HG03457 (cell line): ENCODE data around the gene ELMOD3.

Experiments used
- ATAC-seq: cut with Tn5 transposase; IDR thresholded peaks from one replicate; pipeline ENCODE4 v1.9.1; 2021; ENCODE audit warnings: moderate number of reproducible peaks; ENCODE audit not compliant: unreplicated experiment

The ELMOD3 gene

DNA sequence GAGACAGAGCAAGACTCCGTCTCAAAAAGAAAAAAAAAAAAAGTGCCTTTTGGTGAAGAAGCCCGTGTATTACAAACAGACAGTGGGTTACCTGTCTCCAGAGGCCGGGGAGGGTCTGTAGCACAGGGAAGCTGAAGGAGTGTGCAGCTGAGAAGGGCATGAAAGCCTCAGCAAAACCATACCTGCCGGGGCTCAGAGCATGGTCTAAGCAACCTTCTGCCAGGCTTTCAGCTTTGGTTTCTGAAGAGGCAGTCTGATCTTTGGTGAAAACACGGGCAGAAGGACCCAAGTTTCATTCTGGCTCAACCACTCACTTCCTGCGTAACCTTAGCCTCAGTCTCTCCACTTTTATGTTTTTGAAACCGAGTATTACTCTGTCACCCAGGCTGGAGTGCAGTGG, 85.4 kb downstream of the ELMOD3 start:
- ATAC-seq, result no peak

DNA sequence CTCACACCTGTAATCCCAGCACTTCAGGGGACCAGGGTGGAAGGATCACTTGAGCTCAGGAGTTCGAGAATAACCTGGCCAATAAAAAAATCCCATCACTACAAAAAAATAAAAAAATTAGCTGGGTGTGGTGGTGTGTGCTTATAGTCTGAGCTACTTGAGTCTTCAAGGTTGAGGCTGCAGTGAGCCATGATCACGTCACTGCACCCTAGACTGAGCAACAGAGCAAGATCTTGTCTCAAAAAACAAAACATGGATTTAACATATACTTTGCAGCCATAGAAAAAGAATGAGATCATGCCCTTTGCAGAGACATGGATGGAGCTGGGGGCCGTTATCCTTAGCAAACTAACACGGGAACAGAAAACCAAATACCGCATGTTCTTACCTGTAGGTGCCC, 86.2 kb downstream of the ELMOD3 start:
- ATAC-seq, result no peak
